ENCODE results near the gene ARID5B. TPM values are rescaled to one million over a fixed set of nuclear protein-coding genes. Genes with fewer than 3 reads are reported as not detected.

ARID5B gene
- 40.1 and 42.7 TPM in 2 replicates for total RNA-seq

GRCh38 chr10:61900829-61901792 lies at the start of gene ARID5B:
Gene ARID5B (plus strand): TSS chr10:61901699. CDS start chr10:61901710, 11 bp downstream.

Other genes starting within 250 kb of the ARID5B start
- gene CABCOCO1, start 238.8 kb upstream of the ARID5B start, total RNA-seq, result 0.34 and 1.3 TPM in 2 replicates